T-helper 17 cell (primary cell): ENCODE measurements around the gene ASB2. TPM values are rescaled to one million over a fixed set of nuclear protein-coding genes. Genes with fewer than 3 reads are reported as not detected.

ENCODE experiments used
- ATAC-seq: fragments of 150-1000 bp; cut with Tn5 transposase; 2 replicates; pipeline ENCODE4 v1.10.0; 2021; ENCODE audit warnings: mild to moderate bottlenecking, moderate library complexity
- DNase-seq, 3 donors: peaks; one replicate each; pipeline versions ENCODE4 v3.0.0 to v3.0.0-alpha.2; 2020 to 2021
- H3K9me3 ChIP-seq: one replicate; pipeline ENCODE4 v1.7.0; 2013; ENCODE audit warnings: low read length, mild to moderate bottlenecking; ENCODE audit not compliant: control insufficient read depth, poor library complexity, severe bottlenecking
- H3K27ac Mint-ChIP-seq: one replicate; pipeline ENCODE4 v1.8.0; 2022; ENCODE audit warnings: mild to moderate bottlenecking, moderate library complexity, mixed read lengths
- H3K27me3 Mint-ChIP-seq: one replicate; pipeline ENCODE4 v1.8.0; 2022; ENCODE audit warnings: mixed read lengths
- H3K36me3 Mint-ChIP-seq: one replicate; pipeline ENCODE4 v1.8.0; 2022; ENCODE audit warnings: low read depth, mixed read lengths
- H3K4me1 Mint-ChIP-seq: one replicate; pipeline ENCODE4 v1.8.0; 2022; ENCODE audit warnings: mild to moderate bottlenecking, mixed read lengths
- H3K4me3 Mint-ChIP-seq: one replicate; pipeline ENCODE4 v1.8.0; 2022; ENCODE audit warnings: mild to moderate bottlenecking, moderate library complexity, mixed read lengths
- total RNA-seq, 4 donors: library from RNA in 2 of 4; stranded (reverse) in 2 of 4; gene quantifications; one replicate each; pipeline ENCODE4 v1.2.3 and lab custom pipeline; 2022 to 2026

The ASB2 gene
- total RNA-seq, 2 donors from 2014 or later, result 2.3 to 6.5 TPM

DNA sequence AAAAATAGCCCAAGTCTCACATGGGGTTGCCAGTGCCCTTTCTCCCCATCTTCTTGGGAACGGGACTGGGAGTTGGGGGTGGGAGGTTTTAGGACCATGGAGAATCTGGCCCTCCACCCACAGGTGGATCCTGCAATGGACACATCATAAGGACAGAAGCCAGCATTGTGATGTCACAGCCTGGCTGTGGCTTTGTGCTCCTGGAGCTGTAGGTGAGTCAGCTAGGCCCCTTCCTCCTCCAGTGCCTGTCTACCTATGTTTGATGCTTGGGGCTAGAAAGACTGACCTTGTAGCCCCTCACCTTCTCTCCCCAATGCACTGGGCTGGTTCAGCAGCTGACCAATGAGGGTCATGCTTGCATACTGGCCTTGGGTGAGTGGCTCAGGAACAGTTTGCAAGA lies 20.7 kb upstream of the ASB2 start, which contains the start of gene CCDC197:
CCDC197 (plus strand) TSS at position 220 of the 400 bp plus-strand sequence. CDS start 831 bp downstream, outside the sequence.
- H3K4me1 Mint-ChIP-seq, result peaks cover 9% of the 10 kb centered on the region
- no peak within 1 kb of the TSS for H3K4me3 Mint-ChIP-seq
- DNase-seq (no peak), ATAC-seq (no peak)
- no peaks in the 10 kb centered on the region for H3K9me3 ChIP-seq
- H3K27me3 Mint-ChIP-seq, result no peaks in the 10 kb centered on the region
- no peak within 1 kb of the TSS for H3K27ac Mint-ChIP-seq
- H3K36me3 Mint-ChIP-seq, result no peaks in the 10 kb centered on the region

- peaks cover 2% of the 10 kb centered on the region for H3K36me3 Mint-ChIP-seq
- DNase-seq, result no peak
- ATAC-seq, result no peak
- peaks cover 3% of the 10 kb centered on the region for H3K27me3 Mint-ChIP-seq
- no peak overlapping the region for H3K4me3 Mint-ChIP-seq
- no peak overlapping the region for H3K27ac Mint-ChIP-seq
- no peaks in the 10 kb centered on the region for H3K9me3 ChIP-seq
- H3K4me1 Mint-ChIP-seq, result peaks cover 3% of the 10 kb centered on the region
Measured at GRCh38 chr14:93996130-93996695, 19.8 kb upstream of the ASB2 start.

DNA sequence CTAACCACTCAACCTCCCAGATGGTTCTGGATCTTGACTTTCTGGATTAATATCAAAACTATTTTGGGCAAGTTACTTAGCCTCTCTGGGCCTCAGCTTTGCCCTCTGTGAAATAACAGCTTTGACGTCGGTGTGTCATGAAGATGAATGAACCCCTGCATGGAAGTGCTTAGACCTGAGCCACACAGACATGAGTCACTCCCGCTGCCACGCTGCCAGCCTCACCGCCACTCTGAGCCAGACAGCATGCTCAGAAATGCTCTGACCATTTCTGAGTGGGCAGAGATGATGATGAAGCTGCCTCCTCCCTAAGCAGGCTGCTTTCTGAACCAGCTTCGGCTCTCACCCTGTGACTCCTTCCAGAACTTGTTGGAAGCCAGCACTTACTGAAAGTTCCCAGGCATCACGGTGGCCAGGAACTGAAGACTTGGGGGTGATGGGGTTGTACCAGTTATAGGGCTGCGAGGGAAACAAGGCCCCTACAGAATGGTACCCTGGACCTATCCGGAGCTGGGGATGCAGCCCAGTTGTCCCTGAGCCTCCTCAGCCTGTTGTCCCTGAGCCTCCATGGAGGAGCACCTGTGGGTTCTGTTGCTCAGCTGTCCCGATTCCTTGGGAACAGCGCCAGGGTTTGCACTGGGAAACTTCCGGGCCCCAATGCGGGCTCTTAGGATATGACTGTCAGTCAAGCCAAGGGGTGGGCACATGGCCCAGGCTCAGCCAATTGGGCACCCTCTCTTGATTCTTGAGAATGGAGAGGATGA lies 18.7 kb upstream of the ASB2 start:
- Mint-ChIP-seq H3K27me3 (peaks cover 8% of the 10 kb centered on the region), H3K4me3 (no peak overlapping the region), H3K36me3 (peaks cover 2% of the 10 kb centered on the region), H3K27ac (no peak overlapping the region), H3K4me1 (peaks cover 3% of the 10 kb centered on the region)
- ATAC-seq (no peak), DNase-seq (no peak)
- no peaks in the 10 kb centered on the region for H3K9me3 ChIP-seq

- Mint-ChIP-seq H3K27me3 (peaks cover 8% of the 10 kb centered on the region), H3K36me3 (peaks cover 2% of the 10 kb centered on the region), H3K4me1 (peaks cover 5% of the 10 kb centered on the region), H3K4me3 (no peak overlapping the region), H3K27ac (no peak overlapping the region)
- DNase-seq (no peak), ATAC-seq (no peak)
- no peaks in the 10 kb centered on the region for H3K9me3 ChIP-seq
Measured at GRCh38 chr14:93993382-93993781, 17.0 kb upstream of the ASB2 start.

- no peaks in the 10 kb centered on the region for H3K9me3 ChIP-seq
- no peak overlapping the region for H3K27ac Mint-ChIP-seq
- H3K36me3 Mint-ChIP-seq, result peaks cover 2% of the 10 kb centered on the region
- peaks cover 8% of the 10 kb centered on the region for H3K27me3 Mint-ChIP-seq
- peaks cover 5% of the 10 kb centered on the region for H3K4me1 Mint-ChIP-seq
- no peak for DNase-seq
- H3K4me3 Mint-ChIP-seq, result no peak overlapping the region
- no peak for ATAC-seq
Measured at GRCh38 chr14:93991649-93992048, 15.3 kb upstream of the ASB2 start.

GRCh38 chr14:93991212-93991611 lies 14.8 kb upstream of the ASB2 start:
- H3K27me3 Mint-ChIP-seq, result peaks cover 8% of the 10 kb centered on the region
- no peak overlapping the region for H3K27ac Mint-ChIP-seq
- ATAC-seq, result no peak

GRCh38 chr14:93989939-93990338 lies 13.6 kb upstream of the ASB2 start:
- no peak overlapping the region for H3K4me3 Mint-ChIP-seq
- no peak for ATAC-seq
- H3K9me3 ChIP-seq, result no peaks in the 10 kb centered on the region

More at GRCh38 chr14:93991212-93991611, 14.8 kb upstream of the ASB2 start:
- H3K36me3 Mint-ChIP-seq, result peaks cover 2% of the 10 kb centered on the region
- H3K4me3 Mint-ChIP-seq, result no peak overlapping the region
- no peaks in the 10 kb centered on the region for H3K9me3 ChIP-seq
- no peak for DNase-seq
- peaks cover 5% of the 10 kb centered on the region for H3K4me1 Mint-ChIP-seq

GRCh38 chr14:93987815-93988476 lies 11.6 kb upstream of the ASB2 start:
- H3K4me3 Mint-ChIP-seq, result no peak overlapping the region
- peaks cover 6% of the 10 kb centered on the region for H3K4me1 Mint-ChIP-seq
- H3K36me3 Mint-ChIP-seq, result peaks cover 2% of the 10 kb centered on the region
- no peaks in the 10 kb centered on the region for H3K9me3 ChIP-seq
- DNase-seq (no peak), ATAC-seq (no peak)
- H3K27ac Mint-ChIP-seq, result no peak overlapping the region
- peaks cover 8% of the 10 kb centered on the region for H3K27me3 Mint-ChIP-seq

More at GRCh38 chr14:93989939-93990338, 13.6 kb upstream of the ASB2 start:
- H3K4me1 Mint-ChIP-seq, result peaks cover 3% of the 10 kb centered on the region
- H3K27ac Mint-ChIP-seq, result no peak overlapping the region
- H3K36me3 Mint-ChIP-seq, result peaks cover 2% of the 10 kb centered on the region
- peaks cover 8% of the 10 kb centered on the region for H3K27me3 Mint-ChIP-seq
- no peak for DNase-seq

DNA sequence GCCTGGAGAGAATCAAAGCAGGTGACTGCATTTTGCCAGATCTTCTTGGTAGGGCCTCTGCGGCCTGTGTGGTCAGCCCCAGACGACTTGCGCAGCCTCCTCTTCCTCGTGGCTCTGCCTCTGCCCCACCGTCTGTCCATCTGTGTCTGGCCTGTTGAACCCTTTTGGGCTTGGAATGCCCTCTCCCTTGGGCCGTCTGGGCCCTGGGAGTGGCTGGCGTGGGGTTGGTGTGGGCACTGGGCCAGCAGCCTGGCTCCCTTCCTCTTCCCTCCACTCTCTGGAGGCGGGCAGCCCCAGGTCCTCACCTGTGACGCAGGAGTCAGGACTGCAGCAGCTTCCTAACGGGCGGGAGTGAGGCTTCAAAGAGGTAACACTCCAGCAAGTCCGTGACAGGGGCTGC lies 11.0 kb upstream of the ASB2 start:
- H3K4me1 Mint-ChIP-seq, result peaks cover 6% of the 10 kb centered on the region
- H3K4me3 Mint-ChIP-seq, result no peak overlapping the region
- DNase-seq, result no peak
- no peak for ATAC-seq
- no peak overlapping the region for H3K27ac Mint-ChIP-seq
- no peaks in the 10 kb centered on the region for H3K9me3 ChIP-seq
- peaks cover 2% of the 10 kb centered on the region for H3K36me3 Mint-ChIP-seq
- peaks cover 8% of the 10 kb centered on the region for H3K27me3 Mint-ChIP-seq

DNA sequence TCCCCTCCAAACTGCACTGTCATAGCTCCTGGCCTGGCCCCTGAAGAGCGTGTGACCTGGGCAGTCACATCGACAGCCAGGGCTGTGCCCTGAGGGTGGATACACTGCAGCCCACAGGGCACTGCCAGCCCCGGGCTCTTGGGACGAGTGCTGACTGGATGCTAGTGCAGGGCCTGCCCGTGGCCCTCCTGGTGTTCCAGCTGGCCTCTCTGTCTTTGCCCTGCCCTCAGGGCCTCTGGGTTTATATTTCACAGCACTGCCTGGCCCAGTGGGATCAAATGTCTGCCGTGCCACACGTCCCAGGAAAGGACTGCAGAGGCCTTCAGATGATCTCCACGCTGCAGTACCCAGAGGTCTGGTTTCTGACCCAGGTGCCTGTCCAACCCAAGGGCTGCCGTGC lies 10.6 kb upstream of the ASB2 start:
- H3K4me3 Mint-ChIP-seq, result no peak overlapping the region
- H3K27me3 Mint-ChIP-seq, result peaks cover 8% of the 10 kb centered on the region
- H3K9me3 ChIP-seq, result no peaks in the 10 kb centered on the region
- H3K27ac Mint-ChIP-seq, result no peak overlapping the region
- H3K36me3 Mint-ChIP-seq, result peaks cover 2% of the 10 kb centered on the region
- DNase-seq, result no peak
- H3K4me1 Mint-ChIP-seq, result peaks cover 6% of the 10 kb centered on the region
- no peak for ATAC-seq

DNA sequence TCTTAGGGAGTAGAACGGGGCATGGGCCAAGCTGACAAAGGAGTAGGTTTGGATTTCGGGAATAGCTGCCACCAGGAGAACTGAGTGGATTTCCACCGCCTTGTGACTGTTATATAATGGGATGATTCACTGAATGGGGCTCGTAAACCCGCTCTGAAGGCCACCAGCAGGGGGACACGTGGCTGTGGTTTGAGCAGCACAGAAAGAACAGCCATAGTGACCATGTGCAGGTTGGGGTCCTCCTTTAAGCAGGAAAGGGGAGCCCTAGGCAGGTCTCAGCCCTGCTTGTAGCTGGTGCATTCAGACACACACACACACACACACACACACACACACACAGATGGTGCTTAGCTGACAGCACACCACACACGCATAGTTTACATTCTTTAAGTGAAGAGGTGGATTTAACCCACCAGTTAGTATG lies 8.6 kb upstream of the ASB2 start:
- Mint-ChIP-seq H3K36me3 (no peaks in the 10 kb centered on the region), H3K4me3 (no peak overlapping the region), H3K4me1 (peaks cover 10% of the 10 kb centered on the region), H3K27ac (no peak overlapping the region), H3K27me3 (peaks cover 4% of the 10 kb centered on the region)
- ATAC-seq, result no peak
- DNase-seq, result no peak
- H3K9me3 ChIP-seq, result no peaks in the 10 kb centered on the region

DNA sequence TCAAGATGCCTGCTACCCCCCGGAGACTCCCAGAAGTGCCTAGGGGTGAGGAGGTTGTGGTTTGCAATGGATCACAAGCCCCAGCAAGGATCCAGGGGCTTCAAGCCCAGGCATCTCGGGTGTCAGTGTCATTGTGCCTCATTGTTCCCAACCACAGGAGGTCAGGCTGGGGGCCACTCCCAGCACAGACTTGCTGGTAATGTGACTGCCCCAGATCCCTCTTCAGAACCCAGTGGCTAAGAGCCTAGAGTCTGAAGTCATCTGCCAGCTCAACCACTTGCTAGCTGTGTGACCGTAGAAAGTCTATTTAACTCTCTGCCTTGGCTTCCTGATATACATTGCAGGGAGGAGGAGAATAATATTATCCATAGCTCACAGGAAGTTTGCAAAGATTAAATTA lies 7.7 kb upstream of the ASB2 start:
- Mint-ChIP-seq H3K4me1 (peaks cover 12% of the 10 kb centered on the region), H3K4me3 (no peak overlapping the region), H3K36me3 (no peaks in the 10 kb centered on the region), H3K27ac (no peak overlapping the region), H3K27me3 (peaks cover 4% of the 10 kb centered on the region)
- no peak for DNase-seq
- H3K9me3 ChIP-seq, result no peaks in the 10 kb centered on the region
- ATAC-seq, result no peak

- peaks cover 4% of the 10 kb centered on the region for H3K27me3 Mint-ChIP-seq
Measured at GRCh38 chr14:93982230-93983007, 6.0 kb upstream of the ASB2 start.

More at GRCh38 chr14:93982230-93983007, 6.0 kb upstream of the ASB2 start:
- Mint-ChIP-seq H3K4me3 (no peak overlapping the region), H3K36me3 (no peaks in the 10 kb centered on the region), H3K27ac (no peak overlapping the region), H3K4me1 (peaks cover 24% of the 10 kb centered on the region)
- ATAC-seq, result no peak
- H3K9me3 ChIP-seq, result no peaks in the 10 kb centered on the region
- DNase-seq, result no peak
